ENCODE measurements around the gene ZNF862.

GRCh38 chr7:149850007-149850594, 11.9 kb downstream of the ZNF862 start:
- TF ChIP-seq EGR1 (IDR thresholded peaks at IDR 0.05; ENCODE audit: borderline replicate concordance in 1 of 2, low read depth in 2 of 2, low read length in 2 of 2): no peak
- TF ChIP-seq EP300 (IDR thresholded peaks at IDR 0.05; ENCODE audit: borderline replicate concordance in 1 of 2, control insufficient read depth in 1 of 2, low read depth in 2 of 2, low read length in 2 of 2): no peak
- TF ChIP-seq SPI1 (IDR thresholded peaks at IDR 0.05; ENCODE audit: borderline replicate concordance, insufficient read depth, low read depth, low read length): no peak
- TF ChIP-seq SMC3 (IDR thresholded peaks at IDR 0.05; ENCODE audit: borderline replicate concordance, low read length): no peak

Measured in GM12878 (cell line).